ENCODE results near the gene CELF2. TPM values are rescaled to one million over a fixed set of nuclear protein-coding genes. Genes with fewer than 3 reads are reported as not detected.
A peak's percentile ranks its signal among the peaks of the same experiment; 100 is the strongest.
"Not testable (repeated sequence)": the region's sequence is repeated elsewhere in the genome, so short reads cannot be mapped to it uniquely, and the experiment has no call there.

The CELF2 gene
- total RNA-seq, 1 donor from 2014 or later = 68.3 TPM

DNA sequence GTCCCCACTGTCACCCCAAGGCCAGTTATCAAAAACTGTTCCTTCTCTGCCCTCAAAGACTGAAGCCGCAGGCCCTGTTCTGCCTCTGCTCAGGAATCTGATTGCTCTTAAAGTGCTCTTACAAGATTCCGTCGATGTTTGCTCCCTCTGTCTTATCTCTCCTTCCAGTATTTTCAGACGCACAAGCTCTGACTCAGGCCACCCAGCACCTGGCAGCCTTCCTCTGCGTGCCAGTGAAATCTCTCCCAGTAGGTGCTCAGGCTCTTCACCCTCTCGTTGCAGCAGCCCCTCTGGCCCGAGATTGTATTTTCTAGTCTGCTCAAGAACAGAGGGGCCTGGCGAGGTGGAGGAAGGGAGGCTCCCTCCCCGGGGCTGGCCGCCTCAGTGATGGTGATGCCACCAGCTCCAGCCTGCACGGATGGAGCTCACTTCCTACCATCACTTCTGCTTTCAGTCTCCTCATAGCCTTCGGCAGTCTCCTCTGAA is 317.5 kb downstream of the CELF2 start:
- intact Hi-C loops (cut with micrococcal nuclease) = no loop called here
- DNase-seq (no peak), ATAC-seq (peak; percentile 48)

DNA sequence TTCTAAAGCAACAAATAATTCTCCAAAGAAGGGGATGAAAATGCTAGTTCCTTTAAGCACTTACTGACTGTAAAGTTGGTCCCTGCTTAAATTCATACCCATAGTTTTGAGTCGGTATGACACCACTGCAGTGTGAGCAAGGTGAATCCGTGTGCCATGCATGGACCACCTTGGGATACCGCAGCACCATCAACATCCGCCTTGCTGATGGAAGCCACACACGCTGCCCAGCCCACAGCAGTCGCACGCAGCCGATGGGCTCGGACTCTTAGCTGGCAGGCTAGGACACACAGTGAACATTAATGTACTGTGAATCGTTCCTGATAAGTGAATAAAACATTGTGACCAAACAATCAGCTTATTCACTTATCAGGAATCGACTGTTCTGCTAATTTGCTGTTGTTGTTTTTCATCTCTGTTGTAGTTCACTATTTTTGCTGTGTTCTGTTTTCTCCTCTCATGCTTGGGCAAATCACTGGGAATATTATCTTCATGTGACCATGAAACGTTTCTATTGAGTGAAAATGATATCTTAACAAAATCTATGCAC is 318.3 kb downstream of the CELF2 start:
- intact Hi-C loops (cut with micrococcal nuclease) = no loop called here
- DNase-seq (no peak), ATAC-seq (no peak)

DNA sequence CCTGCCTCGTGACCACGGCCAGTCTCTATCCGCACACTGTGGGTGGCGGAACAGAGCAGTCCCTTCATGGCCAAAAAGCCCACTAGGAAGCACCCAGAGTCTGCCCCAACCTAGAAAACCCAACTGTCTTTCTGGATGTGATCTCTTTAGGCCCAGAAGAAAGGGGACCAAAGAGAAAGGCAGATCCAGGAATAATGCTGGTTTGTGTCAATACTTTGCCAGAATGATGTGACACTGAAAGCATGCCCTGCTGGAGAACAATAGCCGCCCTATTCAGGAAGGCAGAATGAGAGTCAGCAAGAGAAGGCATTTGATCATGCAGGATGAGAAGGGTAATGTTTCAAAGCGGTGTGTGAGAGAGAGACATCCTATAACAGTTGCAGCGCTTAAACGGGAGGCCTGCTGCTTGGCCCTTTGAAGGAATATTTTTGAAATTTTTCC is 319.1 kb downstream of the CELF2 start:
- intact Hi-C loops (cut with micrococcal nuclease) = no loop called here
- ATAC-seq (no peak), DNase-seq (no peak)

DNA sequence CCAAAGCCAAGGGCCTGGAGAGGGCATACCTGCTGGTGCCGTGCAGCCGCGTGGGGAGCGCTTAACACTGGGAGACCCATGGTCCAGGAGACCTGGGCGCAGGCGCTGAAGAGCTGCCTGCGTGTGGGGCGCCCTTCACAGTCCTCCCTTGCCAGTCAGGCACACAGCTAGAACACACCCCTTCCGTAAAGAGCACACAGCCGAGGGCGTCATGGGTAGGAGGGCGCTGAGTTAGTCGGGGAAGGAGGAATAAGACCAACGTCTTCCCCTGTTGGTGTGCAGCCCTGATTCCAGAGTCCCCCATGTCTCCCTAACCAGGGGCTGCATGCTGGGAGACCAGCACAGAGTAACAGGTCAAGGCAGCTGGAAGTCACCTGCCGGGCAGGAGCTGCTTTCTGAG is 319.8 kb downstream of the CELF2 start:
- DNase-seq (no peak), ATAC-seq (peak; percentile 28)
- intact Hi-C loops (cut with micrococcal nuclease) = no loop called here

DNA sequence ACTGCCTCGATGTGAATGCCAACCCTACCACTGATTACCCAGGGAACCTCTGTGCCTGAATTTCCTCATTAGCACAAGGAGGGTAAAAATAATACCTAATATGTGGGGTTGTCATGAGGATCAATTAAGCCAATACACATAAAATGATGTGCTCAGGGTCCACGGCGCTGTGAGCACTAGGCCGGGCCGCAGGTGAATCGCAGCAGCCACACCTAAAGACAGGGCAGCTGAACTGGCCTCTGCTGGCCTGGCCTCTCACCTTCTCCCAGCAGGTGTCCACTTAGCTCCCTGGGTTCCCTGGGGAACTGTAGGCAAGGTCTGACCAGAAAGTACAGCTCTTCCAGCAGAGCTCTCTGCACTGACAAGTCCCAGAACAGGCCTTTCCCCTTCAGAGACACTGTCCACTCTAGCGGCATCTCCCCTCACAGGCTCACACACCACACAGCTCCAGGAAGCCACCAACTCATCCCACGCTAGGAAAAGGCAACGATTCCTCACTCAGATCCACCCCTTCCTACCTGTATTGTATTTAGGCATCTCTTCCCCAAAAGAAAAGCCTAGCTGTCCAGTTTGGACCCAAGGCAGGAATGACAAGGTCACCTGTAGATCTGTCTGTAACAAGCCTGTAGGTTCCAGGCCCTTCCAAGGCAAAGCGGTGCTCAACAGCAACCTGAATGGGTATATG is 320.6 kb downstream of the CELF2 start:
- no peak for DNase-seq
- intact Hi-C loops (cut with micrococcal nuclease) = no loop called here
- ATAC-seq = peak; percentile 6

DNA sequence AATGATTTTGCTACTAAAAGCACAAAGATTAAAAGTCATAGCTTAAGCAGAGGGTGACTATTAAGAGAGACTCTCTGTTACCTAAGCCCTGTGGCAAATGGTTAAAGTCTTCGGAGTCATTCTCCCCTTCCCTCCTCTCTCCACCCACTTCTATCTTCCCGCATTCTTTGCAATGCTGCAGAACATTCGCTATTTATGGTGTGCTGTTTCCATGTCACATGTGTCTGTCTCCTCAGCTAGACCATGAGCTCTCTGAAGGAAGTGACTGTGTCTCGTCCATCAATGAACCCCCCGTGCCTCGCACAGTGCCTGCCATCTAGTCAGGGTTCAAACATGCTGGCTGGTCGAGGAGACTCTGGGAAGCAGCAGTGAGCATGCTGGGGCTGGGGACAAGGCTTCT is 321.3 kb downstream of the CELF2 start:
- intact Hi-C loops (cut with micrococcal nuclease) = no loop called here
- ATAC-seq (peak; percentile 52), DNase-seq (no peak)

DNA sequence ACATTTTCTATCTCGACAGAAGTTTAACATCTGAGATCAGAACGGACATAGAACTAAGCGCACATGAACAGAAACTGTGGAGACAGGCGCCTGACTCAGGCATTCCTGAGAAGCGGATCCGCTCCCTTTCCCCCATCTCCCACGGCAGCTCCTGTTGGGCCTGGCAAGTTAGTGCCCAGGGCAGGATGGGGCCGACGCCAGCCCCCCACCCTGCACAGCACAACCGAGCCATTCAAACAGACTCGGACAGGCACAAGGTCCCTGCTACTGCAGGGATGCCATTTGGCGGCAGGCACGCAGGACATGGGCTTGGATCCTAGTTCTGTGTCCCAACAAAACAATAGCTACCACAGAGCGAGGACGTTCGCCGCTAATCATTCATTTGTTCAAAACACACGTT is 322.0 kb downstream of the CELF2 start:
- intact Hi-C loops (cut with micrococcal nuclease) = no loop called here
- DNase-seq (no peak), ATAC-seq (no peak)

DNA sequence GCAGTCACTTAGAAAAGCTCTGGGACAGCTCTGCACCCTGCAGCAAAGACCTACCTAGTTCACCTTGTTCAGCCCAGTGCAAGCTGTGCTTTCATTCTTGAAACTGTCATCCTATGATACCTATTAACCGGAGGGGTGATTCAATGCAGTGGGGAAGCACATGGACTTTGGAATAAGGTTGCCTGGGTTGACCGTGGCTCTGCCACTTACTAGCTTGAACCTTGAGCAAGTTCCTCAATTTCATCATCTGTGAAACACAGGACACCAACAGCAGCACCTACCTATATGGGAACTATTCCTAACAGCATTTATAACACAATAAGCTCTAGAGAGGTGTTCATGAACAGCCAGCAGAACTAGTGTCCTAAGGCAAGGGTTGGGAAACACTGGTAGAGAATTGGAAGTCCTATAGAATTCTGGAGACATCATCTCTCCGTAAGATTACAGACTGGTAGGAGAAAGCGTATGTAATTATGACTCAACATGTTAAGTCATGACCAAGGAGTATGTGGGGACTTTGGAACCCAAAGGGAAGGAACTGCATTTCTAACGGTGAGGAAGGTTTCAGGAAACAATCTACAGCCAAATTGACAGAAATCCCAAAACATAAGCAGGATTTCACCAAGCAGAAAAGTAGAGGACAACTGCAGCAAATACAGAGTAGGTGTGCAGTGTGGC is 323.8 kb downstream of the CELF2 start:
- intact Hi-C loops (cut with micrococcal nuclease) = no loop called here
- ATAC-seq = no peak
- no peak for DNase-seq

DNA sequence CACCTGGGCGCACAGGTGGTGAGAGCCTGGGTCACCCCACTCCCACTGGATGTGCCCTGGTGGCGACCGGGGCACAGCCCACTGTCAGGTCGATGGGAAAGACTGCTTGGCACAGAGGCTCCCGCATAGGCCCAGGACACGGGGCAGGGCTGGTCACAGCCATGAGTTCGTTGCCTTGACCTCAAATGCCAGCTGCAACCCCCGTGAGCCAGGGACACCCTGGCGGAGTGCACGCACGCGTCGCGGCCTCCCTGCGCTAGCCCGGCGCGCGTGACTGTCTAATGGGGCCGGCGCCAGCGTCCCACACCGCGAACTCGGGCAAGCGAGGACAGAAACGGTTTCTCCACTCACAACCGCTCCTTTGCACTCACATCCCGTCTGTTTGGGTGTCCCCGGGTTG is 326.4 kb downstream of the CELF2 start:
- DNase-seq = no peak
- ATAC-seq = no peak
- intact Hi-C loops (cut with micrococcal nuclease) = no loop called here

DNA sequence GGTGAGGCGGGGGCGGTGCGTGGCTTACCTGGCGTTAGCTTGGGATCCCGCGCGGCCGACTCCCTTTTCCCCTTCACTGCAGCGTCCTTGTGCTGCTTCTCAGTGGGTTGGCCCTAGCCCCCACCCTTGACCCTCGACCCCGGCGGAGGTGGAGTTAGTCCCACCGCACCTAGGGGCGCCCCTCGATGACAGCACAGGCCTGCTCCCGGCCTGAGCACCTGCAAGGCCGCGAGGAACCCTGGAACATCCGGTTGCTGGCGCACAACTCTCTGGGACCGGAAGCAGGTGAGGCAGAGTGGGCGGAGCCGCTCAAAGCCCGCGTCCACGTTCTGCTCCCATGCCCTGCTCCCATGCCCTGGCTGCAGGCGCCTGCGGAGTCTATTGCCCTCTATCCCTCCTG is 326.9 kb downstream of the CELF2 start:
- intact Hi-C loops (cut with micrococcal nuclease) = no loop called here
- no peak for ATAC-seq
- DNase-seq = no peak

DNA sequence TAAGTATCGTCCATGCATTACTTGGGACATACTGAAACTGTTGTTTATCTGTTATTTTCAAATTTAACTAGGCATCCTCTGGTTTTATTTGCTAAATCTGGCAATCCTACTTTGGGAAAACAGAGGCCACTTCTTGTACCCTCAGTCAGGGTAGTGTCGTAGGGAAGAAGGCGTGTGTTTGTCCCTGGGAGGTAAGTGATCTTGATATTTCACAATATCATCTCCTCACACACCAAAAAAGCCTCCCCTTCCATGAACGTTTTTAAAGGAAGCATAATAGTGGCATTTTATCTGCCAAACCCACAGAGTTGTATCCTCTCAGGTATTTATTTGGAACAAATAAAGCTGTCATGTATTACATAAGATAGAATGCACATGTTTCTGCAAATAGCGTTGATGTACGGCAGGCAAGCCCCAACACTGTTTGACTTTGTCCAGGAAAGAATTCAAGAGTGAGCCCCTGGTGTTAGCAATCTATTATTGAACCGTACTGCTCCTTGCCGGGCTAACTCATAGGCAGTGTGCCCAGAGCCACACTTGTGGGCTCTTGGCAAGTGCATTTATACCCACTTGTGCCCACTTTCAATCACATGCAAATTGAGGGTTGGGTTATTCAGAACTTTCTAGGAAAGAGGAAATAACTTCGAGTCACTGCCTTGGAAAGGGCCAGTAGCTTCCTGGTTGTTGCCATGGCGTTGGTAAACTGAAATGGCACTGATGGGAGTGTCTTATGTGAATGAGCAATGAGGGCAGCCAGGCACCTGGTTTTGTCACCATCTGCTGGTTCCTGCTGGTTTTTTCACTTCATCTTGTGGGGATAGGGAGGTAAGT is 327.8 kb downstream of the CELF2 start:
- DNase-seq = no peak
- ATAC-seq = peak; percentile 59
- intact Hi-C loops (cut with micrococcal nuclease) = no loop called here

DNA sequence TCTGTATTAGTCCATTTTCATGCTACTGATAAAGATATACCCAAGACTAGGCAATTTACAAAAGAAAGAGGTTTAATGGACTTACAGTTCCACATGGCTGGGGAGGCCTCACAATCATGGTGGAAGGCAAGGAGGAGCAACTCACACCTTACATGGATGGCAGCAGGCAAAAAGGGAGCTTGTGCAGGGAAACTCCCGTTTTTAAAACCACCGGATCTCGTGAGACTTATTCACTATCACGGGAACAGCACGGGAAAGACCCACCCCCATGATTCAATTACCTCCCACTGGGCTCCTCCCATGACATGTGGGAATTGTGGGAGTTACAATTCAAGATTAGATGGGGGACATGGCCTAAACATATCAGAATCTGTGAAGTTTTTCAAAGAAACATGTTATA is 329.9 kb downstream of the CELF2 start:
- DNase-seq; intact Hi-C loops (cut with micrococcal nuclease); ATAC-seq: not testable (repeated sequence)

DNA sequence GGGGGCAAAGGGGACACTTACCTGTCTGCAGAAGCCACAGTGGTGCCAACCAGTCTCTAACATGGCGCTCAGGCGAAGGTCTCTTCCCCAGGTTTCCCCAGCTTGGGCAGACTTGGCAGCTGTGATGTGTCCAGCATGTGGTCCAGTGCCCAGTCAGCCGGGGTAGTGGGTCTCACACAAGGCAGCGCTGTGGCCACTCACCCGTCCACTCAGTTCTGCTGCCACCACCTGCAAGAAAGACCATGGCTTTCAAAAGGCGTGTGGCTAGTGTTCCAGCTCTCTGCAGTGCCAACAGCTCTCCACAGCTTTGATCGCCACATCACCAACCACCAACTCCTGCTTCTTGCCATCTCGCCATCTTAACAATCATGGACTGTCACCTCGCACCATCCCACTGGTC is 334.1 kb downstream of the CELF2 start:
- intact Hi-C loops (cut with micrococcal nuclease) = no loop called here
- no peak for DNase-seq
- no peak for ATAC-seq

DNA sequence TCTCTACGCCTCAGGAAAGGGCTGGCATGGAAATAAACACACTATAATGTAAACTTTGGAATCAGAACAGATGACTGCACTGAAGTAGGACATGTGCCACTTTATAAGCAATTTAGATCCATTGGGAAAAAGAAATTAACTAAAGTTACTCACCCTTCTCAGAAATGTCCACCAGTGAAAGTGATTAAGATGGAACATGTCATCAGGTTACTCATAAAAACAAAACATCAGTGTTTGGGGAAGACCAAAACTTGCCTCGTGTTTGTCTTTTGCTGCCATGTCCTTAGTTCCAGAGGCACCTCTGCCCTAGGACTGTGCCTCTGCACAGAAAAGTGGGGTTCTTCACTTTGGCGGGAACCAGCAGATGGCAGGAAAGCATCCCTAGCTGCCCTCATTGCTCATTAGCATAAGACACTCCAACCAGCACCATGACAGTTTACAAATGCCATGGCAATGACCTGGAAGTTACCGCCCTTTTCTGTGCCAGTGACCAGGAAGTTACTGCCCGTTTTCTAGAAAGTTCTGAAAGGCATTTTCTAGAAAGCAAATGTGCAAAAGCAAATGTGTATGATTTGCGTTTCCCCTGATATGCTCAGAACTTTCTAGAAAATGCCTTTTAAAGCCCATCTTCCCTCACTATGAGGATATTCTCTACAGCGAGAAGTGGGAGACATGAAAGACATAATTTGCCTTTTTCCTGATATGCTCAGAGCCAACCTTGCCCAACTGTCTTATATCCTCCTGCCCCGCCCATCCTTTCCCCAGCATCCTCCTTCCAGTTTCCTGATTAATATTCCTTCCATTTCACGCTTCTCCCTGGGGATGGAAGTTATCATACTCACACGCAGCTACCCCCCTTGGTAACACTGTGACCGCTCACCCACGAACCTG is 335.6 kb downstream of the CELF2 start:
- ATAC-seq = no peak
- no peak for DNase-seq
- intact Hi-C loops (cut with micrococcal nuclease) = no loop called here

DNA sequence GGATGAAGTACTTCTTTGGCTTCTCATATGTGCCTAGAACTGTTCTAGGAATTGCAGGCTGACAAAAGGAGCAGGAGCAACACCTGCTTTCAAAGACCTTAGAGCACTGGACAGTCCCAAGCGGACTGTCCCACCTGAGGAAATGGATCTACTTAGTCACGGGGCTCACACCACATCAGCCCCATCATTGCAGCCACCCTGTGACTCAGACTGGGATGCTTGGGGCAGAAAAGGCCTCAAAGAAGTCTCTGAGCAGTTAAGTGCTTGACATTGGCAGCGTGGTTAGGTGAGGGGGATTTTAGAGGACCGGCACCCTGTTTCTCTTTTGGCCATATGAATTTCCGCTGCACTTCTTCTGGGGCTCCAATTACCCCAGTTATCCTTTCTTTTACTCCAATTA is 337.2 kb downstream of the CELF2 start:
- intact Hi-C loops (cut with micrococcal nuclease) = no loop called here
- no peak for DNase-seq
- no peak for ATAC-seq

DNA sequence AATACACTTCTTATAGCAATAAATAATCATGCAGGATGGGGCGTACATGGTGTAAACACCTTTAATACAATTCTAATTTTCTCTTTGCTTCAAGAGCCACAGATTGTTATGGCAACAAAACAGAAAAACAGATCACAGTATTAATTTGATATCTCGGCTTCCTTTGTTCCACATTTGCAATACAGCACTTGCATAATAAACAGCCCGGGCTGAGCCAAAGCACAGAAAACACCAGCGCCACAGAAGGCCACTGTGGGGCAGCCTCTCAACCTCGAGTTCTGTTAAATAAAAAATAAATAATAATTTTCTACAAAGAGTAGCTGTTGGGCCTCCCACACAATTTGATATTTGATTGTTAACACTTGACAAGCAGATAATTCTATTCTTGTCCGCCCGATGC is 337.9 kb downstream of the CELF2 start:
- no peak for ATAC-seq
- DNase-seq = no peak
- intact Hi-C loops (cut with micrococcal nuclease) = no loop called here

DNA sequence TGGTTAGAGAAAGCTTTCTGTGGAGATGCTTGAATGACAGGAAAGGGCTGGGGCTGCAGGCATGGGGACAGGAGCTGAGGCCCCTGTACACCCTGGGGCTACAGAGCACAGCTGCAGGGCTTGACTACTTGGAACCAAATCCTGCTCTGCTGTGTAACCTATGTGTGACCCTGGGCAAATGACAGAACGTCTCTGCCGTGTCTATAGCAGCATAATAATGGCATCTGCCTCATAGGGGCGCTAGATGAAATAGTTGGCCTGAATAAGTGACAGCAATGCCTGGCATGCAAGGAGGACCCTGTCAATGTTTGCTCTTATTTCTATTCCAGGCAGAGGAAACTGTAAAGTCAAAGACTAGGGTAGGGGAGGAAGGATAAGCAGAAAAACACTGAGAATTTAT is 339.8 kb downstream of the CELF2 start:
- intact Hi-C loops (cut with micrococcal nuclease) = no loop called here
- no peak for DNase-seq
- ATAC-seq = no peak

DNA sequence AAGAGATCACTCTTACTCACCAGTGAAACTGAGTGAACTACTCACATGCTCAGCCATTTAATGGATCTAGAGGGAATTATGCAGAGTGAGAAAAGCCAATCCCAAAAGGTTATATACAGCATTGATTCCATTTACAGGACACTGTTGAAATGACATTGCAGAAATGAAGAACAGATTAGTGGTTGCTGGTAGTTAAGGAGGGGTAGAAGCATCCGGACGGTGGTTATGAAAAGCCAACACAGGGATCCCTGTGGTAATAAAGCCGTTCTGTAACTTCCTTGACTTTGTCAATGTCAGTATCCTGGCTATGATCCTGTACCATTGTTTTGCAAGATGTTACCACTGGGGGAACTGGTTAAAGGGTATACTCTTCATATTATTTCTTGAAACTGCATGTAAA is 340.3 kb downstream of the CELF2 start:
- no peak for ATAC-seq
- DNase-seq = no peak
- intact Hi-C loops (cut with micrococcal nuclease) = no loop called here
